HG02840 (cell line): ENCODE measurements around the gene SLC15A5.
A peak's percentile ranks its signal among the peaks of the same experiment; 100 is the strongest.

Source experiments
- ATAC-seq: cut with Tn5 transposase; IDR thresholded peaks from one replicate; pipeline ENCODE4 v1.9.1; 2021; ENCODE audit warnings: mild to moderate bottlenecking, moderate library complexity, moderate number of reproducible peaks; ENCODE audit not compliant: unreplicated experiment, low FRiP score

SLC15A5 gene

DNA sequence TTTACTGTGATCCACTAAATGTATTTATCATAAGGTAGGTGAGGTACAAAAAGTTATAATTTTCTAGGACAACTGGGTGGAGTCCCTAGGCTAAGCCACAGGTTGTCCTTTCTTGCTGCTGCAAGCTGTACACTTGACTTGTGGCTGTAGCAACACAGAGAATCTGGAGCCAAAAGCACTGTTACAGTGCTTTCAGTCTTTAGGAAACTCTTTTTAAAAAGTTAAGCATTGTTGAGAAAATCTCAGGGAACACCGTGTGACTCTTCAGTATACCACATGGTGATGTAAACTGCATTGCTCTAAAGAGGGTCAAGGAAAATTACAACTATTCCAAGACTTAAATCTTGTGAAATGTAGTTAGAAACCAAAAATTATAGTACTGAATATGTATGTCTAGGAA lies 11.4 kb downstream of the SLC15A5 start:
- no peak for ATAC-seq

DNA sequence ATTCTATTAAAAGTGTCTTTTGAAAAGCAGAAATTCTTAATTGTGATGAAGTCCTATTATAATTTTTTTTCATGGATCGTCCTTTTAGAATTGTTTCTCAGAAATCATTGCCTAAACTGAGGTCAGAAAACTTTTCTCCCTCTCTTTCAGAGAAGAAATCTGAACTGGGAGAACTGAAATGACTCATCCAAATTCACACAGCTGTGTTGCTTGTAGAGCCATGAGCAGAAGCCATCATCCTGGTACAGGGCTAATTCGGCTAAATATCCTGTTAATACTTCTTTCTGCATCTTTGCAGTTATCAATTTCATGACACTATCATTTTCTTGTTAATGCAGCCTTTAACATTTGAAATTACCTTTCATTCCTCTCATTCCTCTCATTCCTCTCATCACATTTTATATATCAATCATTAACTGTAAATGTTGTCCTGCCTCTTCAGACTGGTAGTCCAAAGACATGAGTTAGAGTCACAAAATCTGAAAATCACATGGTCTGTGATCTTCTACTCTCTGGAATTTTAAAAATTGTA lies 15.5 kb downstream of the SLC15A5 start:
- ATAC-seq: no peak

DNA sequence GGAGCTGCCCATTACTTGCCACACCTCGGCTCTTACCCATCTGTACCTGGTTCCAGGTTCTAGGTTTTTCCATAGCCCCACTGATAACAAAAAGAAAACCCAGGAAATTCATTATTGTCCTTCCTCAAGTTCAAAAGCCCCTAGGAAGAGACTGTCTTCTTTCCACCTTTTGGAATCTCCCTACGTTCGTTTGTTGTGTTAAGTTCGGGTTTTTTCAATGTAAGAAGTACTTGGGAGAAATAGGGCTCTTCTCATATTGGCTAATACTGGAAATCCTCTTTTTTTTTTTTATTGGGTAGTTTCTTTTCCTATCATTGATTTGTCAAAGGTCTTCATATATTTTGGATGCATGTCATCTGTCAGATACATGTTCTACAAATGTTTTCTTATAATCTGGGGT lies 17.3 kb downstream of the SLC15A5 start:
- ATAC-seq: no peak

DNA sequence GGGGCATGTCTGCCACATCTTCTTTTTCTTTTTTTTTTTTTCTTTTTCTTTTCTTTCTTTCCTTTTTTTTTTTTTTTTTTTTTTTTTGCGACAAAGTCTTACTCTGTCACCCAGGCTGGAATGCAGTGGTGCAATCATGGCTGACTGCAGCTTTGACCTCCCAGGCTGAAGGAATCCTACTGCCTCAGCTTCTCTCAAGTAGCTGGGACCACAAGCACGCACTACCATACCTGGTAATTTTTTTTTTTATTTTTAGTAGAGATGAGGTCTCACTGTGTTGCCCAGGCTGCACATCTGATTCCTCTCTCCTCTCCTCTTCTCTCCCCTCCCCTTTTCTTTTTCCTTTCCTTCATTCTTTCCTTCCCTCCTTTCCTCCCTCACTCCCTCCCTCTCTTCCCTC lies 18.5 kb downstream of the SLC15A5 start:
- no peak for ATAC-seq

DNA sequence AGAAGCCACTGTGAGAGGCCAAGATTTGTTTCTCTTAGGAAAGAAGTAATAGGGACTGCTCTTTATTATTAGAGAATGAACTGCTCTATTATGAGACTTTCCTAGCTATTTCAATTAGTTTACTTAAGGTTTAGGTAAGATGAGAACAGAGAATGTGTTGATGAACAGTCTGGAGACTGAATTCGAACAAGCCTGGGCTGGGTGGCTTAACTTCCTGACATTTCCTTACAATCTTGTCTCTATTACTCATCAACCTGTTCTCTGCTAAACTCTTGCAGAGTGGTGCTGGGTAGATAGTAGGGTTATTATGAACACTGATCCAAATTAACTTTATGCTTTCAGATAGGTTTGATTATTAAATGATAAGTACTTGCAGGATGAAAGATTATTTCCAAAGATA lies 31.2 kb downstream of the SLC15A5 start:
- no peak for ATAC-seq

DNA sequence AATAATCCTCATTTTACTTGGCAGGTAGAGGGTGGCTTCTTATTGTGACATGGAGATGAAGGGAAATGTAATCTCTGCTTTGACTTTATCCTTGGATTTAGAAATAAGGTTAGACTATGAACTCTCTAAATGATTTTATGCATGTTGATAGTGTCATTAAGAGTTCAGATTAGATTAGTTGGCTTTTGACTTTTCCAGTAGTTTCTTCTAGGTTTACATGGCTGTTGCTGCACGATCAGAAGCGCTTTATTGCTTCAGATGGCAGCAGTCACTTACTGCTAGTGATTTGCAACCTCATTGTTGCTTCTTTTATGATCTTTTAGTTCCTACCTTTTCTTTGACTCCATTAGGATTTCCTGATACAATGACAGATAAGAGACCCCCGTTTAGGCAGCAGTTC lies 32.3 kb downstream of the SLC15A5 start:
- no peak for ATAC-seq

DNA sequence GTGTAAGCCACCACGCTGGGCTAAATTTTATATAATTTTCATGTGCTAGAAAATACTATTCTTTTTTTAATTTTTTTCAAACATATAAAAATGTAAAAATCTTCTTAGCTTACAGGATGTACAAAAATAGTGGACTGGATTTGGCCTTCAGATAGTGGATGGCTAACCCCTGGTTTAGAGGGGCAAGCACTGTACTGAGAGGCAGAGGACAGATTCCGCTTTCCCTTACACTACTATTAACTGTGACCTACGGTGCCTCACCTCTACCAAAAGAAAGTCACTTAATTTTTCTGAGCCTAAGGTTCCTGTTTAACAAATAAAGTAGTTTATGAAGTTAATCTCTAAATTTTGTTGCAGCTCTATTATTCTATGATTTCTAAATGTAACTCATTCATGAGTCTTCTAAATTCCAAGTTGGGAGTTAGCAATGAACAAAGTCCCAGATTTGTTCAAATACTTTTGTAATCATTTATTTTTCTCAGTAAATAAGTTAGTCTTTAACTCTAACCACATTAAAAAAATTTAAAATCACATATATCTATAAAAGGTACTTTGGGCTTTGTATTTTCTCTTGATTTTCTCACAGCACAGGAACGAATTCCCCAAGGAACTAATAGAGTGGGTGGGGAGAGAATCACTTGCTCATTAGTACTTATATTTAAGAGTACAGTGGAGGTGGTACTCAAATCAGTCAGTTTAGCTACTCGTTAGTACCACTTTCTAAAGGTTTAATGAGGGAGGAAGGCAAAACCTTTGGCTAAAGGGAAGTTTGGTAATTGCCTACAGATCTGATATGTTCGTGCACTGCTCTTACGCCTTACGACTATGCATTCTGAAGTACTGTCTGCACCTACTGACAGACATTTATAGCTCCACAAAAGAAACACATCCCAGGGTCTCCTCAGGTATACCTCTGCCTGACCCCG lies 33.7 kb downstream of the SLC15A5 start:
- ATAC-seq: no peak

DNA sequence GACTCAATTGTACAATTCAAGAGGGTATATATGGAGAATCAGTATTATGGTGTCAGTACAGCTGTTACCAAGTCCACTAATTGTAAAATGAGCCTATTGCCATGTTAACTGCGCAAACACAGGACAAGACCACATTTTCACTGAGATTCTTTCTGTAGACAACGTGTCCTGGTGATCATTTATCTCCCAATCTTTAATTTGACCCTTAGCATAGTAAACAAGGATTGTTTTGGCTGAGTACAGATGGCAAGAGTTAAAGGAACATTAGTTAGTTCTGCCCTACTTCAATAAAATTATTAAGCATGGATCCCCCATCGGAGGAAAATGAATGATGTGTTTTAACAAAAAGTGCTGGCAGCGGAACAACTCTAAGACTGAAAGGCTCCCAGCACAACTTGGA lies 36.1 kb downstream of the SLC15A5 start:
- no peak for ATAC-seq

DNA sequence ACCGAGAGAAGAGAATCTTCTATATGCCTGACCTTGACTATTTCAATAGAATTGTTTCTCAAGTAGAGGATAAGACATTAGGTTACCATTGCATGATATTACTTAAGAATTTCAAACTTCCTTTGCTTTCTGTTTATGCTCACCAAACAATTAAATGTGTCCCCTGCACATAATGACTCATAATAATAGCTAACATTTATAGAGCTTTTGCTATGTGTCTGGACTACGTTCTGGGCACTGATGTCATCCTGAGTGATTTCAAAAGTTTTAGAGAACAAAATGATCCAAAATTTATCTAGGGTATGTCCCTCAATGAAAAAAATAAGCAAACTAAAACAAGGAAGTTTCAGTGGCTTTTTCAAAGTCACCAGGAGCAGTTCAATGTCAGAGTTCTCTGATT lies 38.8 kb downstream of the SLC15A5 start:
- ATAC-seq: no peak

DNA sequence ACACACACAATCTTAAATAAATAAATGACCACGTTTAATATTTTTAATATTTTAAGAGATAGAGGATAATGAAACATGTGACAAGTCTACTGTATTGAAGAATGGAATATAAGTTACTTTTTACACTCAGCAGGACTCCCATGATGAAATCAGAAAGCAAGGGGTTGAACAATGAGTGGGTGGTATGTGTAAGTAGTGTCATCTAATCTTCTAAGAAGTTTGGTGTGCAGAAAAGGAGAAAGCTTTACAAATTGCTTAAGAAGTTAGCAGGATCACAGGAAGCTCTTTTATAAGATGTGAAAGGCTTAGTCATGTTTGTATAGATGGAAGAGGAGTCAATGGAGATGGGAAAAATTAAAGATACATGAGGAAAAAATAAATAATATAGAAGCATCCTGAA lies 47.8 kb downstream of the SLC15A5 start:
- ATAC-seq: no peak

DNA sequence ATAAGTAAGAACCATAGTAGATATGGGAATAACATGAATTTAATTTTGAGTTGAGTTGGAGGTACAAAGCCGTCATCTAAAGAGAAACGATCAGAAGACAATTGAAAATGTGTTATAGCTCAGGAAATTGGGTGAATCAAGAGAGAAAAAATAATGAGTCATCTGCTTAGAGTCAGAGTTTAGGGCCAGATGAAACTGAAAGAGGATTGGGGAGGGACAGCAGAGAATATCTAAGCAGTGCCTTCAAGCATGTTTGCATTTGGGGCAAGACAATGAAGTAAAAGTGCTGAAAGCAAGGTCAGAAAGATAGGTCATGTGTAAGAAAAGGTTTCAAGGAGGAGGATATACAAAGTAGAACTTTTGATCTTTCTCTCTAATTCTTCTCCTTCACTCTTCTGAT lies 49.4 kb downstream of the SLC15A5 start:
- no peak for ATAC-seq

DNA sequence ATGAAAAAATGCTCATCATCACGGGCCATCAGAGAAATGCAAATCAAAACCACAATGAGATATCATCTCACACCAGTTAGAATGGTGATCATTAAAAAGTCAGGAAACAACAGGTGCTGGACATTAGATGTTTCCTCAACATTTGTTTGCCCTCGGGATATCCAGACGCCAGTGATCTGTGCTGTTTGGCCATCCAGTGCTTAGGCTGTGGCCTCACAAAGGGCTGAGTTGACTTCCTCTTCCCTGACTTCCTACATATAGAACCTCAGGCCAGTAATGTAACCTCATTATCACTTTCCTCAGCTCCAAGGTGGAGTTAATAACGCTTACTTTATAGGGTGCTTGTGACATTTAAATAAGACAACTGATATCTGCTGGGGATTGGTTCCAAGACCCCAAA lies 51.8 kb downstream of the SLC15A5 start:
- ATAC-seq: no peak

DNA sequence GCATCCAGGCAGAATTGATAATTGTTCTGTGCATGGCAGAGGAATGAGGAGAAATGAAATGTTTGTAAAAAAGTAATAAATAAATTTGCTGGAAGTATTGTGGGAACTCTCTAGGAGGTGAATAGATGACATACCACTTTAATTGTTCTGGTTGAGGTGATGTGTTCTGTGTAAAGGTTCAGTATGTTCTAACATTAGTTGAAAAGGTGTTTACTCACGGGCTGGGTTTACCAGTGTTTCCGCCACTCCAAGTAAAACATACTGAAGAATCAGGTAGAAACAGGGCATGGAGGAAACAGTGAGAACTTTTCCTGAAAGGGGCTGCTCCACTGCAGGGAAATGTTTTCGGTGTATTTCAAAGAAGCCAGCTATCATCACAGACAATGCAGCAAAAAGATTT lies 53.3 kb downstream of the SLC15A5 start:
- no peak for ATAC-seq

DNA sequence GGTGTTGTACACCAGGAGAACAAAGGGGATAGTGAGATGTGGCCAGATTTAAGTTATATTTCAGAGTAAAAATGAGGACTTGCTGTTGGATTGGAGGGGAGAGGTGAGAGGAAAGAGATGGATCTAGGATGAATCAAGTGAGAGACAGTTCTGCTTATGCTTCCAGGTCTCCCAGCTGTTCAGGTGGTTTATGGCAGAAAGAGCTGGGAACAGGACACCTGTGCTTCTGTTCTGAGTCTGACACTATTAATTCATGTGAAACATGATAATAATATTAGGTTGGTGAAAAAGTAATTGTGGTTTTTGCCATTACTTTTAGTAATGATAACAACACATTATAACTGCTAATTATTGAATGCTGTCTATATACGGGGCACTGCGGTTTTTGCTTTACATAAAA lies 55.7 kb downstream of the SLC15A5 start:
- ATAC-seq: no peak

DNA sequence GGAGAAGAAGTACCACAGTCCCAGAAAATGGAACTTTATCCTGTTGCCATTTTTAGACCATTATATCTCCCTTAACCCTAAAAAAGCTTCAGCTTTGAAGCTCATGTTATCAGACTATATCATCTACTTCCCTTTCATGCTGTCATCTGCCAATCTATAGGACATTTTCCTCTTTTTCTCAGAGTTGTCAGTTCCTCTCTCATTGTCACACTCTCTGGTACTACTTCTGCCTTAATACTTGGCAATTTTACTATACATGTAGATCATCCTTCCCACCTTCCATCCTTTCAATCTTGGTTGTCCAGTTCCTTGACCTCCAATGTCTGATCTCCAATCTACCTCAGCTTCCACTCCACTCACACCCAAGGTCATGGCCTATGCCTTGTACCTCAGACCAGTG lies 57.4 kb downstream of the SLC15A5 start:
- no peak for ATAC-seq

DNA sequence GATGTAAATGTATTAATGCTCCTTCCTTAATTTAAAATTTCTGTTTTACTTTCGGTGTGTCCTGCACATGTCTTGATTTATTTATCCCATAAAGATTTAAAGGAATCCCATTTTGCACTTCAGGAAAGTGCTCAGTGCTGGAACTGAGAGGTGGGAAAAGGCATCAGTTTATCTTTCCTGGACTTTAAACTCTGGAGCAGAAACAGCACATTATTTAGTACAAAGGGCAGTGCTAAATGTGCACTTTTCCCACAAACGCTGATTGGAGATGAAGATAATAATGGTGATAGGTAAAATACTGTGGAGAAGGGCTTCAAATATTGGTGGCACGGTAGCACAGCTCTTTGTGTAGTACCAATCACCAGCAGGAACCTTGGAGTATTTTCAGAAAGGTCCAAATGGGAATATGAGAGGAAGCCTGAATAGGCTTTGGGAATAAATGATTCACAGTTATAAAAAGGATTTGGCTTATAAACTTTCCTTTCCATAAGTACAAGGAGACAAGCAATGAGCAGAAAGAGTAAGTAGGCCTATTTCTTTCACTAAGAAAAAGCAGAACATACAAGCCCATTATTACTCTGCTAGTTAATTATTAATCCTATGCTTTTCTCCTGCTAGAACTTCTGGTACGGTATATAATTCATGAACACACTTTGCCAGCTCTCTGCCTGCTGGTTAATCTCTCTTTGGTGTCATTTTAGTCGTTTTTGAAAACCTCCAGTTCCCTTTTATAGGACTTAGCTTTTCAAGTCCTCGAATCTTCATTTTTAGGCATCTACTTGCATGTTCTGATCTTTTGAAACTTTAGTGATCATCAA lies 58.3 kb downstream of the SLC15A5 start:
- ATAC-seq: no peak

DNA sequence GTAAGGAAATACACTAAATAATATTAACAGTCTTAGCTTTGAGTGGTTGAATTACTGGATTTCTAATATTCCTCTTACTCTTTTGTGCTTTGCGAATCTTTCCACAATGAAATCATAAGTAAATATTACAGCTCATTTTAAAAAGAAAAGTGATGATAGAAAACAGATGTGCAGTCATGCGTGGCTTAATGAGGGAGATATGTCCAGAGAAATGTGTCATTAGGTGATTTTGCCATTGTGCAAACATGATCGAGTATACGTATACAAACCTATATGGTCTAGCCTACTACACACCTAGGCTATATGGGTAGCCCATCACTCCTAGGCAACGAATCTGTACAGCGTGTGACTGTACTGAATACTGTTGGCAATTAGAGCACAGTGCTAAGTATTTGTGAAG lies 59.3 kb downstream of the SLC15A5 start:
- no peak for ATAC-seq

DNA sequence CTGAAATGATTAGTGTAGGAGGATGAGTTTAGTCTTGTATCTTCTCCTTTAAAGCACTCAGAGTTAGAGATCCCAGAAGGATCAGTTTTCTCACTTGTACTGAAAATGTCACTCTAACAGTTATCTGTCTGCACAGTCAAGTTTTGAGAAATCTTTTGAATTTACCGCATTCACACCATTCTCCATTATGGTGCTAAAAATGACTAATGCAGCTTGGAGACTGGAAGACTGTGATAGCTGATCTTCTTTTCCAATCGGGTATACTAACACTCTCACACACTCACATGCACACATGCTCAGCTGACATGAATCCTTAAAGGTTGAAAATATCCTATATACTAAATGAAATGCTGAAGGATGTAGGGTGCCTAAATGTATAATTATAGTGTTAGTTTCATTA lies 65.8 kb downstream of the SLC15A5 start:
- ATAC-seq: no peak

DNA sequence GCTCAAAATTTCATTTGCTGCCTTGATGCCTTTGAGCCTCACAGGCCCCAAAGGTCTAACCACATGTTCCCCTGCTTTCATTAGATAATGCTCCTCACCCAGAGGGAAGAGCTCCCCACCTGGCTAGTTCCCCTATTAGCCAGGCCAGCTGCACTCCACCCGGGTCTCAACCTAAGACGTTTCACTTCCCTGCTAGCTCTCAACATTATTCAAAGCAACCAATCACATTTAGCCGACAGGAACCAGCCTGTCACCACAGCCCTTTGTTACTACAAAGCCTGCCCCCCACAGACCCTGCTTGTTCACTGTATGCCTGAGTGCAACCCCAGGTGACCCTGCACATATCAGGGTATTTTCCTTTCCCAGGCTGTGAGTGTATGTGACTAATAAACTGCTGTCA lies 78.6 kb downstream of the SLC15A5 start:
- ATAC-seq: peak; percentile 88

DNA sequence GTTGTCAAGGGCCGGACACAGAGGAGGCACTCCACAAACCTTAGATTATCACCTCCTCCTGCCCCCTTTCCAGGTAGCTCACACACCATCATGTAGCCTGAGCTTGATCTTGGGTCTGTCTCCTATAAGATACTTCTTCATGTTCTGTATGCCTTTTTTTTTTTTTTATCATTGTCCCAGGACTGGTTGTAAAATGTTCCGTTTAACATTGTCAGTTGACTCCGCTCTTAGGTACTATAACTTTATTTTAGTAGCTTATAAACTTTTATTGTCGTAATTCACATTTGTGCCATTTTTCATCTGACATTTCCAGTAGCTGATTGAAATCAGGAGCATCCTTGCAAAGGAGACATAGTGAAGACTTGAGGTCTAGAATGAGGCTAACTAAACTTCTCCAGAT lies 79.9 kb downstream of the SLC15A5 start:
- ATAC-seq: no peak

DNA sequence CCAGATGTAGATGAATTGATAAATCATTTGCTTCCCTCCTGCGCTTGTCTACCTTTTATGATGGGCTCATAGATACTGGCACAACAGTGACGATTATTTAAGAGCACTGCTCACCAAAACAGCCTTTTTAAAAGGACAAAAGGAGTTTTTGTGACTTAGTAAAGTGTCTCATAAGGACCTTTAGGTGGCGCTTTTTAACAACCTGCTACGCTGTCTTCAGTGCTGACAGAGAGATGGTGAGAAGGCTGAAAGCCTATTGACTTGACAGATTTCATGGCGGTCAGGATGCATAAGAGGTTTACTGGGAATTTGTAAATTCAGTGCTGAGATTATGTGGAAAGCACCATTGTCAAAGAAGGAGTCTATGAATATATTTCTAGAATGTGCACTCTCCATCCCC lies 87.6 kb downstream of the SLC15A5 start:
- no peak for ATAC-seq
